Liver (tissue), 9 donors: ENCODE measurements around the gene E2F7. TPM values are rescaled to one million over a fixed set of nuclear protein-coding genes. Genes with fewer than 3 reads are reported as not detected.

Experiments used
- DNase-seq: peaks from one replicate; pipeline ENCODE4 v3.0.0-alpha.2; 2017; ENCODE audit warnings: low spot score
- H3K27ac ChIP-seq, 2 donors: one replicate each; pipeline ENCODE4 v1.7.0; 2013; ENCODE audit warnings: inconsistent platforms in 2 of 2, low read length in 2 of 2, control low read depth in 1 of 2, low read depth in 1 of 2, mild to moderate bottlenecking in 1 of 2
- H3K27me3 ChIP-seq, 4 donors: one replicate each; pipeline versions ENCODE4 v1.6.1 to v1.7.0; 2013; ENCODE audit warnings: low read length in 3 of 4, inconsistent platforms in 1 of 4, mild to moderate bottlenecking in 1 of 4, moderate library complexity in 1 of 4; ENCODE audit not compliant: control insufficient read depth in 4 of 4, insufficient read depth in 4 of 4
- H3K36me3 ChIP-seq, 4 donors: one replicate each; pipeline versions ENCODE4 v1.6.1 to v1.7.0; 2013; ENCODE audit warnings: low read length in 3 of 4, mild to moderate bottlenecking in 3 of 4, low read depth in 1 of 4, moderate library complexity in 1 of 4; ENCODE audit not compliant: control insufficient read depth in 4 of 4, insufficient read depth in 3 of 4
- H3K4me1 ChIP-seq, 4 donors: one replicate each; pipeline versions ENCODE4 v1.6.1 to v1.7.0; 2013; ENCODE audit warnings: low read length in 3 of 4, mild to moderate bottlenecking in 3 of 4, moderate library complexity in 1 of 4; ENCODE audit not compliant: control insufficient read depth in 4 of 4, insufficient read depth in 4 of 4
- H3K4me3 ChIP-seq, 3 donors: one replicate each; pipeline versions ENCODE4 v1.6.1 to v1.7.0; 2013; ENCODE audit warnings: low read length in 3 of 3, control low read depth in 1 of 3, low read depth in 1 of 3, mild to moderate bottlenecking in 1 of 3
- H3K9ac ChIP-seq, 2 donors: one replicate each; pipeline ENCODE4 v1.7.0; 2013; ENCODE audit warnings: low read length in 2 of 2, mild to moderate bottlenecking in 2 of 2, moderate library complexity in 2 of 2, control low read depth in 1 of 2, low read depth in 1 of 2
- H3K9me3 ChIP-seq, 4 donors: one replicate each; pipeline versions ENCODE4 v1.6.1 to v1.7.0; 2013; ENCODE audit warnings: low read length in 3 of 4; ENCODE audit not compliant: control insufficient read depth in 4 of 4
- ATF3 ChIP-seq: IDR thresholded peaks from 2 replicates; pipeline ENCODE4 v1.6.1; 2016; ENCODE audit warnings: antibody characterized with exemption
- CTCF ChIP-seq: fragments of 150-350 bp; IDR thresholded peaks from 2 replicates; pipeline ENCODE4 v1.5.1; 2017; ENCODE audit warnings: improper control_type of control experiment, low read depth, low read length; ENCODE audit not compliant: missing input control
- EGR1 ChIP-seq, 2 donors: IDR thresholded peaks; 2 replicates each; pipeline ENCODE4 v1.6.1; 2016 to 2018; ENCODE audit warnings: antibody characterized with exemption in 2 of 2, low read depth in 2 of 2
- FOXA1 ChIP-seq: IDR thresholded peaks from 2 replicates; pipeline ENCODE4 v1.6.1; 2016; ENCODE audit warnings: antibody characterized with exemption
- FOXA2 ChIP-seq: IDR thresholded peaks from 2 replicates; pipeline ENCODE4 v1.6.1; 2016; ENCODE audit warnings: antibody characterized with exemption
- GABPA ChIP-seq, 2 donors: IDR thresholded peaks in 1 of 2; conservative IDR thresholded peaks in 1 of 2; 2 replicates each; pipeline ENCODE4 v1.6.1; 2016; ENCODE audit warnings: antibody characterized with exemption in 2 of 2, mild to moderate bottlenecking in 1 of 2, moderate library complexity in 1 of 2
- HNF4A ChIP-seq, 2 donors: conservative IDR thresholded peaks; 2 replicates each; pipeline ENCODE4 v1.6.1; 2016; ENCODE audit warnings: antibody characterized with exemption in 2 of 2, mild to moderate bottlenecking in 2 of 2
- HNF4G ChIP-seq: IDR thresholded peaks from 2 replicates; pipeline ENCODE4 v1.6.1; 2016; ENCODE audit warnings: antibody characterized with exemption
- JUND ChIP-seq, 2 donors: IDR thresholded peaks; 2 replicates each; pipeline ENCODE4 v1.6.1; 2016; ENCODE audit warnings: antibody characterized with exemption in 2 of 2
- MAX ChIP-seq: IDR thresholded peaks from 2 replicates; pipeline ENCODE4 v1.6.1; 2016; ENCODE audit warnings: antibody characterized with exemption
- NR2F2 ChIP-seq: IDR thresholded peaks from 2 replicates; pipeline ENCODE4 v1.6.1; 2016; ENCODE audit warnings: antibody characterized with exemption
- RAD21 ChIP-seq, 2 donors: IDR thresholded peaks; 2 replicates each; pipeline ENCODE4 v1.6.1; 2016; ENCODE audit warnings: antibody characterized with exemption in 2 of 2, mild to moderate bottlenecking in 2 of 2
- REST ChIP-seq: IDR thresholded peaks from 2 replicates; pipeline ENCODE4 v1.6.1; 2016; ENCODE audit warnings: antibody characterized with exemption, mild to moderate bottlenecking
- RXRA ChIP-seq, 2 donors: IDR thresholded peaks; 2 replicates each; pipeline ENCODE4 v1.6.1; 2017 to 2018; ENCODE audit warnings: antibody characterized with exemption in 2 of 2, mild to moderate bottlenecking in 1 of 2
- SP1 ChIP-seq: IDR thresholded peaks from 2 replicates; pipeline ENCODE4 v1.6.1; 2018; ENCODE audit warnings: antibody characterized with exemption, mild to moderate bottlenecking
- TAF1 ChIP-seq: conservative IDR thresholded peaks from 2 replicates; pipeline ENCODE4 v1.6.1; 2016; ENCODE audit warnings: antibody characterized with exemption, mild to moderate bottlenecking
- YY1 ChIP-seq: IDR thresholded peaks from 2 replicates; pipeline ENCODE4 v1.6.1; 2016; ENCODE audit warnings: antibody characterized with exemption, mild to moderate bottlenecking
- ZBTB33 ChIP-seq: IDR thresholded peaks from 2 replicates; pipeline ENCODE4 v1.6.1; 2016; ENCODE audit warnings: antibody characterized with exemption
- WGBS: extraction: QIAGEN DNeasy Blood & Tissue Kit; methylation state at CpG from one replicate; pipeline ENCODE4 v1.1.7; 2013; 5-methylcytosine and 5-hydroxymethylcytosine counted together
- polyA plus RNA-seq, 2 donors: library from polyadenylated mRNA; stranded (reverse) in 1 of 2; unstranded in 1 of 2; fragments of 200-250 nt in 1 of 2; fragments of >200 nt in 1 of 2; fragmentation: Nextera tagmentation in 1 of 2; extraction: Ambion mirVana in 1 of 2; gene quantifications; one replicate each; pipeline versions ENCODE4 v1.2.1 to v1.2.3, GENCODE V29; 2013 to 2015
- total RNA-seq, 2 donors: library from RNA; depleted of rRNA; stranded (reverse); fragments of >200 nt; gene quantifications; one replicate each; pipeline ENCODE4 v1.2.3, GENCODE V29; 2014
- donor health status: healthy.
- donor health status: healthy.
- donor health status: healthy.
- donor health status: healthy.
- donor health status: healthy.

E2F7 gene
- total and polyA plus RNA-seq, 4 donors = 0.13 to 5.8 (median 0.17) TPM; not detected in 1

- Histone ChIP-seq H3K27me3 (no peaks in the 10 kb centered on the region), H3K36me3 (no peaks in the 10 kb centered on the region), H3K4me3 (no peak overlapping the region), H3K9me3 (no peaks in the 10 kb centered on the region), H3K4me1 (no peaks in the 10 kb centered on the region), H3K27ac (no peak overlapping the region), H3K9ac (no peak overlapping the region)
- 91% methylated on average over 2 of the region's 2 CpGs for WGBS
- TF ChIP-seq CTCF (no peak), YY1 (no peak), EGR1 (IDR thresholded peaks at IDR 0.05; ENCODE audit: low read depth in 2 of 2) (no peak), FOXA1 (no peak), RAD21 (IDR thresholded peaks at IDR 0.05) (no peak), TAF1 (no peak), ATF3 (no peak), NR2F2 (no peak), HNF4G (no peak), REST (no peak), GABPA (IDR thresholded peaks at IDR 0.05 in 1 of 2, conservative IDR thresholded peaks at IDR 0.05 in 1 of 2) (no peak), SP1 (no peak), FOXA2 (no peak), JUND (IDR thresholded peaks at IDR 0.05) (no peak), ZBTB33 (no peak), HNF4A (conservative IDR thresholded peaks at IDR 0.05) (no peak), RXRA (IDR thresholded peaks at IDR 0.05) (no peak)
- no peak for DNase-seq
These were observed 33.0 kb downstream of the E2F7 start for GRCh38 chr12:77032406-77032805.

GRCh38 chr12:77031745-77032144 lies 33.6 kb downstream of the E2F7 start:
- H3K27ac ChIP-seq = no peak overlapping the region
- no peaks in the 10 kb centered on the region for H3K9me3 ChIP-seq
- no peak overlapping the region for H3K4me3 ChIP-seq
- DNase-seq = no peak
- WGBS = 95% methylated on average over 4 of the region's 4 CpGs
- no peaks in the 10 kb centered on the region for H3K36me3 ChIP-seq
- no peaks in the 10 kb centered on the region for H3K27me3 ChIP-seq
- no peaks in the 10 kb centered on the region for H3K4me1 ChIP-seq
- no peak overlapping the region for H3K9ac ChIP-seq
- TF ChIP-seq FOXA2 (no peak), YY1 (no peak), HNF4A (conservative IDR thresholded peaks at IDR 0.05) (no peak), REST (no peak), HNF4G (no peak), ZBTB33 (no peak), RXRA (IDR thresholded peaks at IDR 0.05) (no peak), NR2F2 (no peak), MAX (no peak), ATF3 (no peak), JUND (IDR thresholded peaks at IDR 0.05) (no peak), SP1 (no peak)
